Brain pericyte (primary cell): ENCODE data around the gene EPB41L5.
"Not testable (repeated sequence)": the region's sequence is repeated elsewhere in the genome, so short reads cannot be mapped to it uniquely, and the experiment has no call there.

Experiments
- DNase-seq: peaks from one replicate; pipeline ENCODE4 v3.0.0-alpha.2; 2012; ENCODE audit warnings: low read depth, low spot score

EPB41L5 gene

DNA sequence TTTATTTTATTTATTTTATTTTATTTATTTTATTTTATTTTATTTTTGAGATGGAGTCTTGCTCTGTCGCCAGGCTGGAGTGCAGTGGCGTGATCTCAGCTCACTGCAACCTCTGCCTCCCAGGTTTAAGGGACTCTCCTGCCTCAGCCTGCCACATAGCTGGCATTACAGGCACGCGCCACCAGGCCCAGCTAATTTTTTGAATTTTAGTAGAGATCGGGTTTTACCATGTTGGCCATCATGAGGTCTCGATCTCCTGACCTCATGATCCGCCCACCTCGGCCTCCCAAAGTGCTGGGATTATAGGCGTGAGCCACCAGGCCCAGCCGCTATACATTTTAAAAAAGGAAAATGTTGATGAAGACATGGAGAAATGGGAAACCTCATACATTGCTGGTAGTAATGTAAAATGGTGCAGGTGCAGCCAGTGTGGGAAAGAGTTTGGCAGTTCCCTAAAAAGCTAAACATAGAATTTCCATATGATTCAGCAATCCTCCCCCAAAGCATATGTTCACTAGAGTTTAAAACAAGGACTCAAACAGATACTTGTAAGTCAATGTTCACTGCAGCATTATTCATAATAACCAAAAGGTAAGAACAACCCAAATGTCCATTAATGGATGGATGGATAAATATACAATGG, 187.1 kb downstream of the EPB41L5 start:
- DNase-seq, result not testable (repeated sequence)

DNA sequence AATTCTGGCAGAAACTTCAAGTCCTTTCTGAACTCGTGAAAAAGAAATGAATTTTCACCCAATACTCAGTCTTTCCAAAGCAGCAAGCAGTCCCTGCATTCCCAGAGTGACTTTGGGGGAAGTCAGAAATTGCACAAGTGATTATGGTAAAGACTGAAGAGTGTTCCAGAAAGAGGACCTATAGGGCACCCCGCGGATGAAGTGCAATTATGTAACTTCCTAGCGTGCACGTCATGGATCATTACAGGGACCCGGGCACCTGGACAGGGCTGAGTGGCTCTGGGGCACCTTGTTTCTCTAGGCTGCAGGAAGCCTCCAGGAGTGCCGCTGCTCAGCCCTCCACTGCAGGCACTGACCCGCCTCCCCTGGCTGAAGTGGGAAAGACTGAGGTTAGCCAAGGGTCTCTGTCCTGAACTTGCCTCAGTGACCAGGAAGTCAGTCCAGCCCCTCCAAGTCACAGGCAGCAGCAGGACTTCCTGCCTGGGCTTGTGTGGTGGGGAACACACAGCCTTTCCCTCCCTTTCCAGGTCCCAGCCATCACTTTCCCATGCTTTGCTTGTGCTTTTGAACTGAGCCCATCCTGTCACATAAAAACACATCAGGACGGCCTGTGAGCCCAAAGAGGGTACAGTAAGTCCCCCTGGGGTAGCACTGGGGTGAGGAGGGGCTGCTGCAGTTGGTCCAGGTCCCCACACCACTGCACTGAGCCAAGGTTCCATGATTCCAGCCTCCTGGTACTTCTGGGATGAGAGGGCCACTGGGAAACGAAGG, 190.6 kb downstream of the EPB41L5 start:
- DNase-seq, result no peak

DNA sequence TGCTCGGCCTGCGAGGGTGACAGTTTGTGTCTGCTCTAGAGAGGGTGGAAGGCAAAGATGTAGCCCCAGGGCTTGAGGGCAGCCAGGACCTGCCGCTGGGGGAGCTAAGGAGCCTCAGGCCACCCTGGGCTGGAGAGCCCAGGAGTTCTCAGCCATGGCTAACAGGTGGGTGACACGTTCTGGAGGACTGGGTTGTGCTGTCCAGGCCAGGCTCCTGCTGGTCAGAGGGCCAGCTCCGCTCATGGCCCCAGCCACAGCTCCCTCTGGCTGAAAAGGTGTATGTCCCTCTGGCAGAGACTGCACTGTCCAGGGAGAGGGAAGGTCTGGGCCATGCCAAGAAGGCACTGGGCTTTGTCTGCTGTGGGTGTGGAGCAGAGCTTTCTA, 191.1 kb downstream of the EPB41L5 start:
- DNase-seq, result no peak

DNA sequence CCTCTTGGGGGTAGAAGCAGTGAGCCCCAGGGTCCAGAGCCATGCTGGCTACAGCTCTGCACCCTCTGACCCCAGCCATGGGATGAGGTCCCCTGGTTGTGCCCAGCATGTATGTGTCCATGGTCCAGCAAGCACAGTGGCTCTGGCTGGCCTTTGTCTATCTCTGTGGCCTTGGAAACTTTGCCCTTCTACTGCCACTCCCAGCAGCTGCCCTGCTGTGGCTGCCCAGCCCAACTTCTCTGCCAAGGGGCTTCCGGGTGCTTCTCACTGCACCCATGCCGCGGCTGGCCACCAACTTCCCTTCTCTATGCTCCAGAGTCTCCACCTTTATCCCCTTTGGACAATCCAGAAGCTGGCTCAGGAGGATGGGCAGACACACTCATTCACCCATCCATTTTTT, 191.5 kb downstream of the EPB41L5 start:
- no peak for DNase-seq

DNA sequence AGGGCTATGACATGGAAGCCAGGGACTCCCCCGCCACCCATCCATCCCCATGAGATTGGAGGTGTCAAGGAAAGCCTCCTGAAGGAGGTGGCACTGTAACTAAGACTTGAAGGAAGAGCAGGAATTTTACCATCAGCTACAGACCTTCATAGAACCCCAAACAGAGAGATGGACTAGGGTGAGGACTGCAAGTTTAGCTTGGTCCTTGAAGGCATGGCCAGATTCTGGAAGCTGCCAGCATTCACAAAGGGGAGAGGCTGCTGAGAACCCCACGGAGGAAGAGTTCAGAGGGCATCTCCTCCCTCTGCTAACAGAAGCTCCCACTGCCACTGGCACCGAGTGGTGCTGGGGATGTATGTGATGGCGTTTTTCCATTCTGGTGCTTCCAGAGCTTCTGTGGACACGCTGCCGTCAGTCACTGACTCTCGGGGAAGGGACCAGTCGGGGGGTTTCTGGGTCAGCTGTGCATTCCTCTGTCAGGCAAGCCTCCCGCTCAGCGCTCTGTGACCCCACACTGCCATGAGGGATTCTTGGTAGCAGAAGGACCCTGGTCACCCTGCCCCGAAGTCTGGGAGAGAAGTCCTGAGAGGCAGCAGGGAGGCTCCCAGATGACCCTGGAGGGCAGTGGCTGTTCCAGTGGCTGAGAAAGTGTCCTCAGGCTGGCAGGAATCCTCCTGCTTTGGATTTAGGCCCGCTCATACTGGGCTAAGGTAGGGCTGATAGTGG, 192.2 kb downstream of the EPB41L5 start:
- DNase-seq, result no peak

DNA sequence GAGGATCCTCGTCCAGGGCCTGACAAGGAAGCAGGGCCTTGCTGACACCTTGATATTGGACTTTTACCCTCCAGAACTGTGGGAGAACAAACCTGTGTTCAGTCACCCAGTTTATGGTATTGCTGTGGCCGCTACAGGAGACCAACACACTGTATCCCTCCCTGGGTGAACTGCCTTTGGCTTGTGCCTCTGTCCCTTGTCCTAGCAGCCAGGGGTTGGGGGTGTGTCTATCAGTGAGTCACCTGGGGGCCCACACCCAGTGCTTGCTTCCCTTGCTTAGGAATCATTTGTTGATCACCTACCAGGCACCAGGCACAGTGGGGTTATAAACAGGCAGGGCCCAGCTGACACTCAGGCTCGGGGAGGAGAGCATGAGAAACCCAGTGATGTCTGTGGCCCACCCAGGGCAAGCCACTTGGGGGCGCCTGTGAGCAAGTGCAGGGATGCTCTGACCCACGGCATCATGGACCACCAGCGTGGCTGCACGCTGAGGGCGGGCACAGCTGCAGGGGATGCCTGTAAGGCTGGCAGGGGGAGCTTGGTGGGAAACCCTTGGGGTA, 193.2 kb downstream of the EPB41L5 start:
- no peak for DNase-seq

DNA sequence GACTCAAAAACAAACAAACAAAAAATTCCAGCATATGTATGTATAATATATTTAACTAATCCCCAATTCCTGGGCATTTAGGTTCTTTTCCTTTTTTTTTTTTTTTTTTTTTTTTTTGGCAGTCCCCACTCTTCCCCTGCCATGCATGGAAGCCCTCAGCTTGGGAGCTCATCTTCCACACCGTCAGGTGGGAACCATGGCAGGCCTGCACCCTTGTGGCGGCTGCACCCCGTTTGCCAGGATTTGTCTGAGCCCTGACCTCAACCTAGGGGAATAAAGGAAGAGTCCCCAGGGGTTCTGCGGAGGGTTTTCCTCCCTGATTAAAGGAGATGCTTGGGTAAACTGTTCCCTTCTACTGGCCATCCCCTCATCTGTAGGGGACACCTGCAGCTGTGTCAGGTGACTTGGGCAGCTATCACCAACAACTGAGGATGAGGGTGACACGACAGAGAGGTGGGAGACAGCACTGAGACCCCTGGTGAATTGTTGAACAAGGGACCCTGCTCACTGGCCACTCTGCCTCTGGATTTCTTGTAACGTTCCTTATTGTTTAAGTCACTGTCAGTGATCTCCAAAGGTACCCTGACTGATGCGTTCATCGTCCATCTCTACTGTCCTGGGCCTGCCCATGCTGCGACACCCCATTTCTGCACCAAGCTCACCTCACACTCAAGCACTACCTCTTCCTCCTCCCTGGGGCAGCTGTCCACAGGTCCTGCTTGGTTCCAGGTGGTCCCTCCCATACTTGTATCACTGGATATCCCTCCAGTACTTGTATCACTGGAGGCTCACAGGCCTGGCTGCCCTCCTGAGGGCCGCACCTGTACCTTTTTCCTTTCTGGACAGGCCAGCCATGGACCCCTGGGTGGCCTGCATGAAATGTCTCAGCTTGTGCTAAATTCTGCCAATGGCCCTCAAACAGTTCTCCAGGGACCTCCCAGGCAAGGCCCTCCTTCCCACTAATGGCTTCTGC, 195.8 kb downstream of the EPB41L5 start:
- no peak for DNase-seq

DNA sequence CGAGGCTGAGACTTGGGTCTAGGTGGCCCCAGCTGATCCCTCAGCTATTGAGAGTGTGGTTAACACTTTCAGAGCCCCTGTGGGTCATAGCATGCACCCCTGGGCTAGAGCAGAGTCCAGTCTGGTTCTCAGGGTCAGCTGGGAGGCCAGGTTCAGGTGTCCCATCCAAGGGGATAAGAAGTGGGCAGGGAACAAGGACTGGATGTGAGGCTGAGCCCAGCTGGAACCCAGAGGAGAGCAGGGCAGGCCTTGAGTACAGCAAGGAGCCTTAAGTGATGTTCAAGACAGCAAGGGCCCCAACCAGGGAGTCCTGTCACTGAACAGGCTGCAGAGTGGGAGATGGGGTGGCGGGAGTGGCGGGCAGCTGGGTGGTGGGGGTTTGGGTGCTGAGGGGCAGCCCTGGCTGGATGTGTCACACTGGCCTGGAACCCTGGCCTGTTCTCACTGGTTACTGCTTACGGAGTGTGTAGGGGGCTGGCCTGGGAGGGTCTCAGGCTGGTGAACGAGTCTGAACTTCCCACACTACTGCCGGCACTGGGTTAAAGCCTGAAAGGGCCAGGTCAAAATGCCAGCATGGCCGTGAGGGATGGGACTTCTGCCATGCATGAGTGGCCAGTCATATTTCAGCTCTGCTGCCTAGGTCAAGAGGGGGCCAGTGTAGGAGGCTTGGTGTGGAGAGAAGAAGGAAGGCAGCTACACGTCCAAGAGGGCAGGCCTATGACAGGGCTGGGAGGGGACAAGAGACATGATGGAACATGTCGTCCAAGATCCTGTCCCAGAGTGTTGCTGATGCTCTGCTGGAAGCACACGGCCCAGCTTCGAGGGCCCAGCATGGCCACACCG, 196.8 kb downstream of the EPB41L5 start:
- DNase-seq, result no peak

DNA sequence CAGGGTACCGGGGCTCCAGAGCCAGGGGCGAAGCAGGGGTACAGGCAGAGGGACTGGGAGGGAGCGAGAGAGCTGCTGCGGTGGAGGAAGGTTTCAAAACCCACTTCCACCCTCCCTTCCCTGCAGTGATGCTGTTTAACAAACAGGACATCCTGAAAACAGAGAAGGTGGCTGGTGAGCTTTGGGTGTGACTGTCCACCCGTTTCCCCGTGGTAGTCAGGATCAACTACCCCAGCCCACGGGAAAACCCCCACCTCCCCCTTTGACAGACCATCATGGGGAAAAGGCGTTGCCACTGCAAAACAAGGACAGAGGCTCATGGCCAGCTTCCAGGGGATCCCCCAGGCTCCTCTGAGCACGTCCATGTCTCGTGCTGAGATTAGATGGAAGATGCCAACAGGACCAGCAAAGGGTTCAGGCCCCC, 197.4 kb downstream of the EPB41L5 start:
- DNase-seq, result no peak

DNA sequence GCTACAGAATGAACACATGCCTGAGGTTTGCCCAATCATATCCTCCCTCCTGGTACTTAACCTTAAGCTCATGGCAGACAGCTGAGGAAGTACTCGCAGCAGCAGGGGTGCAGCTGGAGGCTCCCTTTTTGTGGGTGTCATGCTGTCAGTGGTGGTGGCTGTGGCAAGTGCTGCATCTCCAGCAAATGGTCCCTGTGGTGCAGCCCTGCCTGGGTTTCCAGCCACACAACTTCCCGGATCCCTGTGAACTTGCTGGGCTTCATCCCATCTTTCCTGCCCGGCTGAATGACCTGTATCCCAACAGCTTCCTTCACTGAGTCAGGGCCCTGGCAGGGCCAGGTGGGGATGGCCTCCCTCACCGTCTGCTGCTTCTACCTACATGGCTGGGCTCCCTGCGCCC, 205.3 kb downstream of the EPB41L5 start:
- no peak for DNase-seq

DNA sequence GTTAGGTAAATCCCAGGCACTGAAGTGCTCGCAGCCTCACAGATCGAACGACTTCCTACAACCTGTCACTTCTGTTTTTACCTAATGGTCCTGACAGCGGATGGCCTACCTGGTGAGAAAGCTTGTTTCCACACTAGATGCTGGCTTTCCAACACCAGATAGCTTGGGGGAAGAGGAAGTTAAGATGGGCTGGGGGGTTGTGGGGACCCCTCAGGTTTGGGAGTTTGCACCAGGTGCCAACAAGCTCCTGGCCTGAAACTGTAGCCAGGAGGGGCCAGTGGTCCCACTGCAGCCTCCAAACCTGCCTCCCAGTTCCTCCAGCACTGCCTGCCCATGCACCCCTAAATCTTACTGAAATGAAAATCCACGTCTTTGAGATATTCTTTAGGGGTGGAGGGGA, 206.4 kb downstream of the EPB41L5 start:
- DNase-seq, result no peak

DNA sequence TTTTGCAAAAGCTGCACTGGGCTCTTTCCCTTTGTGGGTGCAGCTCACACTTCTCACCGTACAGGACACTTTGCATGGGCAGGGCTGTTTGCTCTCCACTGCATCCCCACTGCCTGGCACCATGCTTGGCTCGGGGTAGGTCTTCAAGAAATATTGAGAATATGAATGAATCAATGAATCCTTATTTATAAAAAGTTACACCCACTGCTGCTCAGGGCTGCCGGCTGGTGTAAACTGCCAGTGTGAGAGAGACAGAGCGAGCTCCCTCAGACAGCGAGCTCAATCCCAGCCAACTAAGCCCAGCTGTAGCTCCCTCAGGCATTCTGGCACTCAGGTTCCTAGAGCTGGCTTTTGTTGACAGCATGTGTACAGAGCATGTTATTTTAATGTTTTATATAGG, 206.9 kb downstream of the EPB41L5 start:
- DNase-seq, result no peak

DNA sequence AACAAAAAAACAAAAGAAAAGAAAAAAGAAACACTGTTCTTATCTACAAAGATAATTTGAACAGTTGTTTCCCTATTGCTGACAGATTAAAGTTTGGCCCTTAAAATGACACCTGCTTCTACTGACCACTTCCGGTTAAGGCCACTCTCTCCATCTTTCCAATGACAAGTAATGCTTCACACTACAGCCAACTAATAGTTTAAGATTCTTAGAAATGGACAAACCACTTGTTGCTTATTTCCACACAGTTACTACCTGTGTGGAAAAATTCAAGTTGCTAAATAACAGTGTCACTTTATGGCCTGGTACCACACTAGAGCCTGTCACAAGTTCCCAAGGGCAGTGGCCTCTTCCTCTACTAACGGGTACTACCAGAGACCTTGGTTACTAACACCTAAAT, 207.9 kb downstream of the EPB41L5 start:
- DNase-seq, result no peak

DNA sequence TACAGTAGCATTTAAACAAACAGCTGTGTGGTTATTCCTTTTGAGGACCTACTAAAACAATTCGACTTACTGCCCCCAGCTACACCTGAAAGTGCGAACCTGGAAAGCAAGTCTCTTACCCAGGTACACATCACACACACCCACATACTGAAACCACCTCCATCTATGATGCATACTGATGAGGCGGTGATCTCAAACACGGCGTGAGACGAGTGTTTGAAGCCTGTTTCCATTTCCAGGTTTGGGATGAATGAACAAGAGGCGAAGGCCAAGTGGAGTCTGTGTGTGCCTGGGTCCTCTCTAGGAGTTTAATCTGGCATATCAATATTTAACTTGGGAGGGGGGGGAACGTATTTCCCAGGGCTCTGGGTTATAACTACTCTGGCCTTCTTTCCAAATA, 208.7 kb downstream of the EPB41L5 start:
- DNase-seq, result no peak

DNA sequence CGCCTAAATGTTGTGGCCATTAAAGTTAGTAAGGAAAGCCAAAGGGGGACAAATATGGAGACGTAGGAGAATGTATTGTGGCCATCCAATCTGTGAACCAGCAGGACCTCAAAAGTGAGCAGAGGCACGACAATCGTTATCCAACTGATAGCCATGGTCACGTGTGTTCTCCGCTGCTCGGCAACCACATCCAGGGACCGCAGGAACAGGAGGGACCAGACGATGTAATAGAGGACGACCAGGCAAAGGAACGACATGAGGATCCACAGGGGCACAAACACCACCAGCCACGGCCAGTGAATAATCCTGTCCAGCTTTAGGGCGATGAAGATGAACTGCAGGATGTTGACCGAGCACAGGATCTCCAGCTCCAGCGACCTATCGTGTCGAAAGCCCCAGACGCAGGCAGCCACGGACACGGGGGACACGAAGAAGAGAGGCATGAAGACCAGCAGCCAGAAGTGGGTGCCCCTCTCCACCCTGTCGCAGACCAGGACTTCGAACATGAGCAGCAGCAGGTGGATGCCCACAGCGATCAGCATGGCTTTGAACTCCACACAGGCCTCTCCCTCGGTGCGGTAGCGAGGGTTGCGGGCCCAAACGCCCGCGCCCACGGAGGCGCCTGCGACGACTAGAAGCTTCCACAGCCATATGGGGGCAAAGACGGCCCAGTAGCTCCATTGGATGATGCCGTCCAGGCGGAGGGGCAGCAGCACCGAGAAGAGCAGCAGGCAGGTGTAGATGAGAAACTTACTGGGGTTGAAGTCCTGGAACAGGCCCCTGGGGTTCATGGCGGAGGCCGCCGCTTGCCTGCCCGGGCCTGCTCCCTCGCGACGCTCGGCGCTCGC, 209.5 kb downstream of the EPB41L5 start:
- DNase-seq, result no peak

DNA sequence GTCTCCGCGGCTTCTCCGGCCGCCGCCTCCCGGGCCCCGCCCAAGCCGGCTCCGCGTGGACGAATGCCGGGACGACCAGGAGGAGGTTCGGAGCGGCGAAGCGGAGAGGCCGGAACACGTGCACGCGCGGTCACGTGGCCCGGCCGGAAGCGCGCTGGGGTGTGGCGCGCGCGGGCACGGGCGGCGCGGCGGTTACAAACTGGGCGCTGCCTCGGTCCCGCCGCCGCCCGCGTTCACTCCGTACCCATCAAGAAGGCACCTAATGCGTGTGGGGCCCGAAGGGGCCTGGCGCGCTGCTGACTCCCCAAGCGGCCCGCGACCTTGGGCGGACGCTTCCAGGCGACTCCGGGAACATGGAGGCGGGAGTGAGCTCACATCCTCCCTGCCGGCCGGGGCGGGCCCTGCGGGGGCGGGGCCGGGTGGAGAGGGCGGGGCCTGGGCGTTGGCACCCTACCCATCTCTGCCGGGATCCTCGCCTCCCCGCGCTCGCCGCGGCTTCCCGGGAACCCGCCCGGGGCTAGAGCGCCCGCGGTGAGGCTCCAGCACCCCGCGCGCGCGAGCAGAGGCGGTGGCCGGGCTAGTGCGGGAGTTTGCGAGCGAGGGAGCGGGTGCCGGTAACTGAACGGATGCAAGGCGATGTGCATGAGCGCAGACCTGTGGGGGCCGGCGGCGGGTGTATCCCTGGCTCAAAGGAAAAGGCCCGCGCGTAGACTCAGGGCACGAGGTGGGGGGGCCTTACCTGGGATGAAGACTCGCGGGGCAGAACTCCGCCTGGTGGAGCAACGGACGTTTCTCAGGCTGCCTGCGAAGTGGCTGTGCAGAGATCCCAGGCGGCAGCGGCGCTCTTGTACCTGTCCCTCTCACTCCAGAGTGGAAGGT, 210.4 kb downstream of the EPB41L5 start, which contains the start of gene TMEM185B:
TMEM185B (minus strand) TSS at position 367 of the 879 bp plus-strand sequence. CDS start 424 bp downstream, outside the sequence.
- DNase-seq, result no peak

DNA sequence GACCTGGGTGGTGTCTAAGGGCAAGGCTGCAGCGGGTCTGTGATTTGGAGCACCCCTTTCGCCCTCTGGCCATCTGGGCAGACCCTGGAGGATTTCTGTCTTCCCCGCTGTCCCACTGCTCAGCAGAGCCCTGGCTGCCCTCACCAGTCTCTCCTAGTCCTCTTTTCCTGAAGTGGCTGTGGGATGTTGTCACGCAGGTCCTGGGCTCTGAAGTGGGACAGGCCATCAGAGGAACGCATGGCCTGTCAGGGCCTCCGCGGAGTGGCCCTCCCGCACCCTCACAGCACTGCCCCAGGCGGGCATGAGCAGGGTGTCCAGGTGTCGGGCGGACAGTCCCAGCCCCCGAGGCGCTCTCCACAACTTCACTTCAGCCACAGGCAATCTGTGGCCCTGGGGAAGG, 211.4 kb downstream of the EPB41L5 start:
- no peak for DNase-seq
